Panc1 (cell line): ENCODE results near the gene KCNQ2. TPM values are rescaled to one million over a fixed set of nuclear protein-coding genes. Genes with fewer than 3 reads are reported as not detected.

ENCODE experiments used
- ATAC-seq: fragments of 200-7000 bp; cut with Tn5 transposase; 2 replicates; pipeline ENCODE4 v1.9.1; 2020; ENCODE audit warnings: mild to moderate bottlenecking, moderate library complexity
- BruUV-seq: library from RNA; stranded (reverse); fragments of 400-500 nt; replicated peaks from 2 replicates; lab custom pipeline; 2021; lab: Mats Ljungman, UMichigan
- CTCF ChIA-PET: fragments of 300-600 bp; sonication (Branson Sonifier 250); formaldehyde crosslinking; loops from one replicate; lab custom pipeline; 2022; ENCODE audit warnings: antibody characterized with exemption; lab: Charles Lee
- POLR2A ChIA-PET: fragments of 300-600 bp; sonication (Branson Sonifier 250); formaldehyde crosslinking; loops from one replicate; lab custom pipeline; 2022; ENCODE audit warnings: antibody characterized with exemption; lab: Charles Lee
- DNase-seq: peaks from one replicate; pipeline ENCODE4 v3.0.0-alpha.2; 2010; ENCODE audit warnings: low read depth, low spot score
- H3K27ac ChIP-seq: 2 replicates; pipeline ENCODE4 v1.5.1; 2011; ENCODE audit warnings: mild to moderate bottlenecking, low read length, inconsistent platforms
- H3K27me3 ChIP-seq: fragments of 200-500 bp; sonication (Bioruptor generic); 2 replicates; pipeline ENCODE4 v1.6.0; 2014; ENCODE audit warnings: low read length, inconsistent platforms; ENCODE audit not compliant: control insufficient read depth, insufficient read depth
- H3K36me3 ChIP-seq: fragments of 200-500 bp; sonication (Bioruptor generic); 2 replicates; pipeline ENCODE4 v1.5.1; 2014; ENCODE audit warnings: inconsistent platforms, mild to moderate bottlenecking, low read length, moderate library complexity; ENCODE audit not compliant: control insufficient read depth, insufficient read depth
- H3K4me1 ChIP-seq: 2 replicates; pipeline ENCODE4 v1.5.1; 2011; ENCODE audit warnings: inconsistent platforms, mild to moderate bottlenecking, low read length, moderate library complexity; ENCODE audit not compliant: control insufficient read depth, insufficient read depth
- H3K4me3 ChIP-seq, 2 experiments: 2 replicates each; pipeline ENCODE4 v1.5.1; 2011 to 2012; ENCODE audit warnings: low read depth in 2 of 2, low read length in 2 of 2, mild to moderate bottlenecking in 2 of 2, inconsistent platforms in 1 of 2, moderate library complexity in 1 of 2
- H3K9me3 ChIP-seq: fragments of 200-500 bp; sonication (Bioruptor generic); 2 replicates; pipeline ENCODE4 v1.5.1; 2014; ENCODE audit warnings: low read depth, mild to moderate bottlenecking, inconsistent platforms, low read length, moderate library complexity; ENCODE audit not compliant: control insufficient read depth, insufficient read depth
- POLR2AphosphoS5 ChIP-seq: IDR thresholded peaks from 2 replicates; pipeline ENCODE4 v1.6.1; 2012; ENCODE audit warnings: mild to moderate bottlenecking, low read depth, low read length, moderate library complexity
- SIN3A ChIP-seq: IDR thresholded peaks from 2 replicates; pipeline ENCODE4 v1.6.1; 2012; ENCODE audit warnings: low read depth, mild to moderate bottlenecking, low read length, moderate library complexity, borderline replicate concordance; ENCODE audit not compliant: insufficient read depth
- TCF7L2 ChIP-seq: IDR thresholded peaks from 2 replicates; pipeline ENCODE4 v1.6.1; 2011; ENCODE audit warnings: mild to moderate bottlenecking, low read depth, low read length, inconsistent platforms
- in situ Hi-C: cut with HindIII; loops from 2 replicates; pipeline ENCODE4 v1.10.0; 2016; ENCODE audit warnings: low sequenced_read_pairs, low pct_unique_long_range_greater_than_20kb
- intact Hi-C: fragments of 100-400 bp; cut with micrococcal nuclease; formaldehyde crosslinking; loops from one replicate; pipeline ENCODE4 v1.10.0; 2022; ENCODE audit not compliant: unreplicated experiment
- total RNA-seq: library from RNA; stranded (reverse); gene quantifications from one replicate; pipeline ENCODE4 v1.2.1, GENCODE V29; 2021; ENCODE audit not compliant: unreplicated experiment
- TF ChIP-seq, protein P1 (sequence below), 2 experiments: IDR thresholded peaks; 2 replicates each; pipeline ENCODE4 v1.6.1; 2011 to 2012; ENCODE audit warnings: low read depth in 2 of 2, control low read depth in 1 of 2, low read length in 1 of 2, mild to moderate bottlenecking in 1 of 2, moderate library complexity in 1 of 2; ENCODE audit not compliant: insufficient read depth in 1 of 2
- TF ChIP-seq, protein P2 (sequence below): fragments of 450-650 bp; IDR thresholded peaks from 2 replicates; pipeline ENCODE4 v1.5.1; 2017; ENCODE audit warnings: mild to moderate bottlenecking

The KCNQ2 gene
- total RNA-seq, 1 experiment from 2014 or later: 19.4 TPM

DNA sequence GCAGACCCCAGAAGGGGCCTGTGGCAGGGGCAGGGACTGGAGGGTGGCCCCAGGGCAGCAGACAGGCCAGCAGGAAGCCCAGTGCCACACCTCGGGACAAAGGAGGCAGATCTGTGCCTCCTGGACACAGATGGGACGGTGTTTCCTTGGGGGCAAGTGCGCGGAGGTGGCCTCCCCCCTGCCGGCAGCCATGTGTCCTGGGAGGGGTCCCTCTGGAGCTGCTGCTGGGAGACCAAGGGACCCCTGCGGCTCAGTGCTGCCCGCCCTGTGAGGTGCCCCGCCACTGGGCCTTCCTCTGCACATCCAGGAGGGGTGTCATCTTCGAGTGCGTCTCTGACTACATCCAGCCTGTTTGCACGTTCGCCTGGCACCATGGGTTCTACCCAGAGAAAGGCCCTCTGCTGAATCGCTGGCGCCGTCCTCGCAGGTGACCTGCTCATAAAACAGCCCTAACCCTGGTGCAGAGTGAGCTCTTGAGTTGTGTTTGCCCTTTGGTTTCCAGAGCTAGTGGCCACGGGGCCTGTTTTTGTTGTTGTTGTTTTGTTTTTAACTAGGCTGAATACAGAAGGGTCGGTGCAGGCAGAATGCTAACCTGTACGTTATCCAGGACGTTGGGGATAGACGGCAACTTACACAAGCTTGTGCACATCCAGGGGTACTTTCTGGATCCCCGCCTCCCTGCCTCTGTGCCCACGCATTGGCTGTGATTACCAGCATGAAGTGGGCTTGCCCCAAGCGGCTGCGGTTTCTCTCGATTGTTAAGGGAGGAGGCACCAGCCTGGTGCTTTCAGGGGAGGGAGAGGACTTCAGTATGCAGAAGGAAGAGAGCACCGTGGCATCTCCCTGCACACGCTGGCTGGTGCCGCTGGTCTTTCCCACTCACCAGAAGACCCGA lies 1.3 kb upstream of the KCNQ2 start:
- Histone ChIP-seq H3K27me3 (no peaks in the 10 kb centered on the region), H3K4me1 (peaks cover 13% of the 10 kb centered on the region), H3K9me3 (no peaks in the 10 kb centered on the region), H3K27ac (0 out of 2 replicates have a peak overlapping the region, but pooled peaks have one; percentile 23), H3K4me3 (no peak overlapping the region), H3K36me3 (no peaks in the 10 kb centered on the region; the same call in 1 of the 2 replicates)
- ChIA-PET CTCF (interaction anchor here (1.0 kb wide), 1 partner anchor 23 kb away, joined by 4 read pairs; no protein-coding TSS in a partner anchor), POLR2A (no interaction called here)
- DNase-seq: no peak
- in situ Hi-C loops (no loop called here), intact Hi-C loops (no loop called here)
- no TSS peak for BruUV-seq
- ATAC-seq: no peak
- no peak for TF ChIP-seq SIN3A

DNA sequence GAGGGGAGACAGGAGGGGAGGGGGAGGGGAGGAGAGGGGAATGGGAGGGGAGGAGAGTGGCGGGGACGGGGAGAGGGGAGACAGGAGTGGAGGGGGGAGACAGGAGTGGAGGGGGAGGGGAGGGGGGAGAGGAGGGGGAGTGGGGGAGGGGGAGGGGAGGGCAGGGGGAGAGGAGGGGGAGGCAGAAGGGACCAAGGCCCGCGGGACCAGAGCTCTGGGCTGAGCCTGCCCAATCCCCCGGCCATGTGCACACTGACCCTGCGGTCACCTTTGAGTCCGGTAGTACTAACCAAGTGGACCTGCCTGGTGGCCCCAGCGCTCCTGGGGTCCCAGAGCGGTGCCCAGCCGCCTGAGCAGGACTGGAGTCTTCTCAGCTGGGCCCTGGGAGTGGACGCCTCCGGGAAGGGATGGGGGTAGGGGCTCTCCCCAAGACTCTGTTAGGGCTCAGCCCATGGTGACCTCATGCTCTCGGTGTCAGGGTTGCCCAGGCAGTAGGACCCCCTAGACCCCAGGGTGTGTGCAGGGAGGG lies 471 bp upstream of the KCNQ2 start:
- BruUV-seq: no TSS peak

More for the DNA sequence above, 471 bp upstream of the KCNQ2 start:
- Histone ChIP-seq H3K36me3 (no peaks in the 10 kb centered on the region; the same call in 1 of the 2 replicates), H3K4me1 (peaks cover 13% of the 10 kb centered on the region), H3K9me3 (no peaks in the 10 kb centered on the region), H3K27me3 (no peaks in the 10 kb centered on the region), H3K4me3 (no peak overlapping the region), H3K27ac (0 out of 2 replicates have a peak overlapping the region, but pooled peaks have one; percentile 23)
- in situ Hi-C loops (no loop called here), intact Hi-C loops (no loop called here)
- DNase-seq (no peak), ATAC-seq (no peak)
- TF ChIP-seq, protein P1, sequence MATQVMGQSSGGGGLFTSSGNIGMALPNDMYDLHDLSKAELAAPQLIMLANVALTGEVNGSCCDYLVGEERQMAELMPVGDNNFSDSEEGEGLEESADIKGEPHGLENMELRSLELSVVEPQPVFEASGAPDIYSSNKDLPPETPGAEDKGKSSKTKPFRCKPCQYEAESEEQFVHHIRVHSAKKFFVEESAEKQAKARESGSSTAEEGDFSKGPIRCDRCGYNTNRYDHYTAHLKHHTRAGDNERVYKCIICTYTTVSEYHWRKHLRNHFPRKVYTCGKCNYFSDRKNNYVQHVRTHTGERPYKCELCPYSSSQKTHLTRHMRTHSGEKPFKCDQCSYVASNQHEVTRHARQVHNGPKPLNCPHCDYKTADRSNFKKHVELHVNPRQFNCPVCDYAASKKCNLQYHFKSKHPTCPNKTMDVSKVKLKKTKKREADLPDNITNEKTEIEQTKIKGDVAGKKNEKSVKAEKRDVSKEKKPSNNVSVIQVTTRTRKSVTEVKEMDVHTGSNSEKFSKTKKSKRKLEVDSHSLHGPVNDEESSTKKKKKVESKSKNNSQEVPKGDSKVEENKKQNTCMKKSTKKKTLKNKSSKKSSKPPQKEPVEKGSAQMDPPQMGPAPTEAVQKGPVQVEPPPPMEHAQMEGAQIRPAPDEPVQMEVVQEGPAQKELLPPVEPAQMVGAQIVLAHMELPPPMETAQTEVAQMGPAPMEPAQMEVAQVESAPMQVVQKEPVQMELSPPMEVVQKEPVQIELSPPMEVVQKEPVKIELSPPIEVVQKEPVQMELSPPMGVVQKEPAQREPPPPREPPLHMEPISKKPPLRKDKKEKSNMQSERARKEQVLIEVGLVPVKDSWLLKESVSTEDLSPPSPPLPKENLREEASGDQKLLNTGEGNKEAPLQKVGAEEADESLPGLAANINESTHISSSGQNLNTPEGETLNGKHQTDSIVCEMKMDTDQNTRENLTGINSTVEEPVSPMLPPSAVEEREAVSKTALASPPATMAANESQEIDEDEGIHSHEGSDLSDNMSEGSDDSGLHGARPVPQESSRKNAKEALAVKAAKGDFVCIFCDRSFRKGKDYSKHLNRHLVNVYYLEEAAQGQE (IDR thresholded peaks at IDR 0.05; ENCODE audit: insufficient read depth in 1 of 2, low read depth in 2 of 2, low read length in 1 of 2): no peak
- TF ChIP-seq SIN3A (no peak), TCF7L2 (no peak), POLR2AphosphoS5 (no peak)
- TF ChIP-seq, protein P2, sequence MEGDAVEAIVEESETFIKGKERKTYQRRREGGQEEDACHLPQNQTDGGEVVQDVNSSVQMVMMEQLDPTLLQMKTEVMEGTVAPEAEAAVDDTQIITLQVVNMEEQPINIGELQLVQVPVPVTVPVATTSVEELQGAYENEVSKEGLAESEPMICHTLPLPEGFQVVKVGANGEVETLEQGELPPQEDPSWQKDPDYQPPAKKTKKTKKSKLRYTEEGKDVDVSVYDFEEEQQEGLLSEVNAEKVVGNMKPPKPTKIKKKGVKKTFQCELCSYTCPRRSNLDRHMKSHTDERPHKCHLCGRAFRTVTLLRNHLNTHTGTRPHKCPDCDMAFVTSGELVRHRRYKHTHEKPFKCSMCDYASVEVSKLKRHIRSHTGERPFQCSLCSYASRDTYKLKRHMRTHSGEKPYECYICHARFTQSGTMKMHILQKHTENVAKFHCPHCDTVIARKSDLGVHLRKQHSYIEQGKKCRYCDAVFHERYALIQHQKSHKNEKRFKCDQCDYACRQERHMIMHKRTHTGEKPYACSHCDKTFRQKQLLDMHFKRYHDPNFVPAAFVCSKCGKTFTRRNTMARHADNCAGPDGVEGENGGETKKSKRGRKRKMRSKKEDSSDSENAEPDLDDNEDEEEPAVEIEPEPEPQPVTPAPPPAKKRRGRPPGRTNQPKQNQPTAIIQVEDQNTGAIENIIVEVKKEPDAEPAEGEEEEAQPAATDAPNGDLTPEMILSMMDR: no peak
- ChIA-PET CTCF (no interaction called here), POLR2A (no interaction called here)
